Thyroid gland (tissue), 4 donors: Measurements from ENCODE around the gene CNTNAP1. TPM values are rescaled to one million over a fixed set of nuclear protein-coding genes. Genes with fewer than 3 reads are reported as not detected.

Experiments used
- DNase-seq, 2 donors: peaks; one replicate each; pipeline ENCODE4 v3.0.0-alpha.2; 2019
- H3K27ac ChIP-seq, 3 donors: fragments of 200-600 bp; sonication (generic); 1 replicate in 2 of 3; 2 replicates in 1 of 3; pipeline ENCODE4 v1.5.1; 2016 to 2019; ENCODE audit warnings: mild to moderate bottlenecking in 1 of 3, moderate library complexity in 1 of 3
- H3K27me3 ChIP-seq: fragments of 200-600 bp; sonication (generic); one replicate; pipeline ENCODE4 v1.5.1; 2019
- H3K36me3 ChIP-seq, 2 donors: fragments of 200-600 bp; sonication (generic); one replicate each; pipeline ENCODE4 v1.5.1; 2016 to 2019
- H3K4me1 ChIP-seq, 2 donors: fragments of 200-600 bp; sonication (generic); one replicate each; pipeline ENCODE4 v1.5.1; 2017 to 2019
- H3K4me3 ChIP-seq, 3 donors: fragments of 200-600 bp; sonication (generic); replicated peaks in 1 of 3; 1 replicate in 2 of 3; 2 replicates in 1 of 3; pipeline ENCODE4 v1.5.1; 2016; ENCODE audit warnings: mild to moderate bottlenecking in 1 of 3
- H3K9me3 ChIP-seq: fragments of 200-600 bp; sonication (generic); one replicate; pipeline ENCODE4 v1.5.1; 2017
- CTCF ChIP-seq, 6 experiments: fragments of 200-600 bp in 3 of 6; fragments of 450-650 bp in 3 of 6; sonication (generic) in 3 of 6; IDR thresholded peaks; one replicate each; pipeline ENCODE4 v1.5.1; 2016 to 2019; ENCODE audit warnings: antibody characterized with exemption in 6 of 6, mild to moderate bottlenecking in 2 of 6, inconsistent platforms in 1 of 6, moderate library complexity in 1 of 6
- POLR2A ChIP-seq, 2 donors: fragments of 450-650 bp; IDR thresholded peaks; one replicate each; pipeline ENCODE4 v1.6.1; 2017; ENCODE audit warnings: antibody characterized with exemption in 2 of 2, mild to moderate bottlenecking in 2 of 2, moderate library complexity in 1 of 2
- WGBS, 2 donors: methylation state at CpG; one replicate each; pipeline ENCODE4 v1.1.5; 2017; 5-methylcytosine and 5-hydroxymethylcytosine counted together
- intact Hi-C: fragments of 100-400 bp; cut with DNase I; formaldehyde crosslinking; loops from one replicate; pipeline ENCODE4 v1.15.1; 2023
- total RNA-seq, 4 donors: library from RNA; depleted of rRNA; stranded (reverse); fragments of >200 nt; gene quantifications; one replicate each; pipeline ENCODE4 v1.2.3, GENCODE V29; 2016

Gene CNTNAP1
- total RNA-seq, 4 donors from 2014 or later = 2.3 to 4.2 (median 2.5) TPM

GRCh38 chr17:42672038-42672437 lies 10.3 kb upstream of the CNTNAP1 start:
- Histone ChIP-seq H3K36me3 (peaks cover 38 to 44% of the 10 kb centered on the region in 2 donors), H3K9me3 (no peaks in the 10 kb centered on the region), H3K4me1 (peaks cover 19 to 34% of the 10 kb centered on the region in 2 donors), H3K27ac (no peak overlapping the region), H3K4me3 (no peak overlapping the region), H3K27me3 (no peaks in the 10 kb centered on the region)
- DNase-seq = no peak
- WGBS, 2 donors = 86 to 87% methylated on average over 24 of the region's 28 CpGs
- no peak for TF ChIP-seq CTCF (IDR thresholded peaks at IDR 0.05)
- no peak for TF ChIP-seq POLR2A (IDR thresholded peaks at IDR 0.05)
- intact Hi-C loops = no loop called here

GRCh38 chr17:42673266-42673884 lies 9.0 kb upstream of the CNTNAP1 start:
- Histone ChIP-seq H3K36me3 (peaks cover 38 to 41% of the 10 kb centered on the region in 2 donors), H3K27me3 (no peaks in the 10 kb centered on the region), H3K27ac (peak overlapping the region in 2 of 3 donors; percentile 72 to 88), H3K9me3 (no peaks in the 10 kb centered on the region), H3K4me1 (peaks cover 21 to 26% of the 10 kb centered on the region in 2 donors), H3K4me3 (no peak overlapping the region)
- 63 to 98% methylated on average over 8 to 24 of the region's 30 CpGs for WGBS, 2 donors
- intact Hi-C loops = no loop called here
- TF ChIP-seq POLR2A (IDR thresholded peaks at IDR 0.05) (no peak), CTCF (IDR thresholded peaks at IDR 0.05) (no peak)
- DNase-seq = no peak

DNA sequence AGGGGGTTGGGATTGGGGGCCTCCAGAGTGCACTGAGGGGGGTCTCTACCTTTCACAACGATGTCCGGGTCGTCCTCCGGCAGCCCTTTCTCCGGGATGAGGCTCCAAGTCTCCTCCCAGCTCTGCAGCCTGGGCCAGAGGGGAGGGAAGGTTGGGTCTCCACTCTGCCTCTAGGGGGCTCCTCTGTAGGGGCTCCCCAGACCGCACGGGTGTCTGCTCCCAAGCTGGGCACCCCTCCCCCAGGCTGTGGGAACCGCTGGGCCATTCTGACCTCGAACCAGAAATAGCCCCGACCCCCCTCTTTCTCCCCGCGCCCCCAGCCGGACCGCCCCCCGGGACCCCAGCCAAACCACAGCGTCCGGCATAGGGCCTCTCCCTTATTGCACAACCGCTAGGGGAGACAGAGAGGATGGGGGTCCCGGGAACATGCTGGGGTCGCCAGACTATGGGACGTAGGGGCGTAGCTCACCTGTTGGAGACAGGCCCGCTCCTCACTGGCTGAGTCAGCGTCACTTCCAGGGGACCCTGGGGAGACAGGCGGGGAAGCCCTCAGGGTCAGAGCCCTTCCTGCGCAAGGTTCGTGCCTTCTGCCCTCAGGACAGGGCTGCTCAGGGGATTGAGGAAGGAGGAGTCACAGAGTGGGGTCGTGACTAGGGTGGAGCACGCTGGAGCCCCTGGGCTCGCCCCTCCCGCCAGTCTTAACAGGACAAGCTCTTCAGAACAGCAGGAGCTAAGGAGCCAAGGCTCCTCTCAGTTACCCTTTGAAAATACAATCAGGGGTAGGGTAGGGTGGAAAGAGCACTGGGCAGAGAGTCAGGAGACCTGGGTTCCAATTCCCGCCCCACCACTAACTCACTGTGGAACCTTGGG lies 8.2 kb upstream of the CNTNAP1 start:
- intact Hi-C loops = no loop called here
- Histone ChIP-seq H3K36me3 (peaks cover 35 to 36% of the 10 kb centered on the region in 2 donors), H3K27me3 (no peaks in the 10 kb centered on the region), H3K9me3 (no peaks in the 10 kb centered on the region), H3K4me3 (peak overlapping the region in 1 of 3 donors; percentile 90), H3K4me1 (peaks cover 28 to 34% of the 10 kb centered on the region in 2 donors), H3K27ac (peak overlapping the region; percentile 42 to 88 (median 72))
- TF ChIP-seq CTCF (IDR thresholded peaks at IDR 0.05) = peak in 2 of 6 experiments; percentile 13 to 28
- no peak for TF ChIP-seq POLR2A (IDR thresholded peaks at IDR 0.05)
- peak in 1 of 2 donors; percentile 28 for DNase-seq
- 50 to 51% methylated on average over 18 to 29 of the region's 32 CpGs for whole genome bisulfite sequencing, 2 donors

GRCh38 chr17:42674755-42675347 lies 7.5 kb upstream of the CNTNAP1 start:
- DNase-seq = peak; percentile 57 to 67
- Histone ChIP-seq H3K4me1 (peaks cover 34 to 41% of the 10 kb centered on the region in 2 donors), H3K27me3 (no peaks in the 10 kb centered on the region), H3K36me3 (peaks cover 28% of the 10 kb centered on the region in 2 donors), H3K4me3 (peak overlapping the region in 2 of 3 donors; percentile 69 to 90), H3K9me3 (no peaks in the 10 kb centered on the region), H3K27ac (peak overlapping the region; percentile 61 to 88 (median 72))
- no peak for TF ChIP-seq POLR2A (IDR thresholded peaks at IDR 0.05)
- TF ChIP-seq CTCF (IDR thresholded peaks at IDR 0.05) = no peak
- 37 to 42% methylated on average over 9 of the region's 9 CpGs for WGBS, 2 donors
- intact Hi-C loops = loop anchor here (5.0 kb wide), 1 partner anchor 98 kb away; the partner anchor contains the start of gene PSMC3IP
